ENCODE measurements around the gene PPP1R15A.
"Not testable (repeated sequence)": the region's sequence is repeated elsewhere in the genome, so short reads cannot be mapped to it uniquely, and the experiment has no call there.

Gene PPP1R15A

GRCh38 chr19:48881741-48882657, 9.8 kb downstream of the PPP1R15A start:
- no peak for DNase-seq (ENCODE audit: low read depth)

DNA sequence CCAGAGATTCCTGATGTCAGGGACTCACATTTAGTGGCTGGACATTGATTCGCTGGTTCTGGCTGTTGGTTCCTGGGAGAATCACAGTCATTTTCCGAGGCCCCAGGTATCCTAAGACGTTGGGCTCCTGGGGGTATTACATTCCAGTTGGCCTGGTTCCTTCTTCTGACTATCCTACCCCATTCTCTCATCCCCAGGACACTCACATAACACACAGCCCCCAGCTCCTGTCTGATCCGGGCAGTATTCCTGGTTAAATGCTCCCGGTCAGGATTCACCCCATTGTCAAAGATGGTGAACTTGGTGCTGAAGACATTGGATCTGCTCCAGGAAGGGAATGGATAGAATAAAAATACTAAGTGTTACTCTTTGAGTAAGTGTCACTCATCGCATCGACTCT, 11.5 kb downstream of the PPP1R15A start:
- no peak for DNase-seq (ENCODE audit: low read depth)

DNA sequence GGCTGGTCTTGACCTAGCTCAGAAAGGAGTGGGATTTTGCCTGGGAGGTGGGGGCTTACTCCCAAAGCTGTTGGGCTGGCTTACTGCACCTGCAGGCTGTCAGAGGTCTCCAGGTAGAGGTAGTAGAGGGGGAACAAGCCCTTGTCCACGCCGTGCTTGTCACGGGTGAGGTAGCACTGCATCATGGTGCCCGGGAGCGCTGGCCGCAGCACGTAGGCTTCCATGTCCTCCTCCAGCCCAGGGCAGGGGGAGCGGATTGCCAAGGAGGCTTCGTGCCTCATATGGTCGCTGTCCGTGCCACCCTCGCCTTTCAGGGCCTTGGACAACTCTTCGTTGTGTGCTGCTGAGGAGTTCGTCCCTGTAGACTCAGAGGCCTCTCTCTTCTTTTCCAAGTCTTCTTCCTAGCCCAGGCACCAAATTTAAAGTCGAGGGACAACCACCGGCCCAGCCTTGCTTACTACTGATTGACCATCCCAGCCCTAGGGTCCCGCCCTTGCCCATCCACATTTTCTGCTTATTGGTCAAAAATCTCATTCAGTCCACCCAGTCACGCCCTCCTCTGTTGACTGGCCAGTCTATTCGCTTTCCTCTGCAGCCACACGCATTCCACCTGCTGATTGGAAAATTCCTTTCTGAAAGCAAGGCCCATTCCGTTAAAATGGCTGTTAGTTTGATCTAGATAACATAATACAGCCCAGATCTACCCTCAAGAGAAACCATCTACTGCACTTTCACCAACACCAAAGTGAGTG, 15.8 kb downstream of the PPP1R15A start:
- DNase-seq (ENCODE audit: low read depth) = no peak

GRCh38 chr19:48889496-48889895, 17.3 kb downstream of the PPP1R15A start:
- not testable (repeated sequence) for DNase-seq (ENCODE audit: low read depth)

DNA sequence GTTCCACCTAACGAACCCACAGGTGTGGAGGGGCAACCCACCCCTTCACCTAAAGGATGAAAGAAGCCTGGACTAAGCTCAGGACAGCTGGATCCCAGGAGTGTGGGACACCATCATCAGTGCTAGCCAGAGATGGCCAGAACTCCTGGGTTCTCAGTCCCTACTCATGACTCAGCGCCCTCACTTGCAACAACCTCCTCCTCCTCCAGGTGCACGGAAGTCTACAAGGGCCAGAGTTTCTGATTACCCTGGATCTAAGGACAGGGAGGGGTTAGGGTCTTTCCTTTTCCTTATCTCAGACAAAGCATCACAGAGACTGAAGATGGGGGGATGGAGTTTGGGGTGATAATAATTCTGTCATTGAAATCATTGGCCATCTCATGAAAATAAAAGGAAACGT, 18.3 kb downstream of the PPP1R15A start:
- no peak for DNase-seq (ENCODE audit: low read depth)

GRCh38 chr19:48895226-48895625, 23.0 kb downstream of the PPP1R15A start:
- no peak for DNase-seq (ENCODE audit: low read depth)

DNA sequence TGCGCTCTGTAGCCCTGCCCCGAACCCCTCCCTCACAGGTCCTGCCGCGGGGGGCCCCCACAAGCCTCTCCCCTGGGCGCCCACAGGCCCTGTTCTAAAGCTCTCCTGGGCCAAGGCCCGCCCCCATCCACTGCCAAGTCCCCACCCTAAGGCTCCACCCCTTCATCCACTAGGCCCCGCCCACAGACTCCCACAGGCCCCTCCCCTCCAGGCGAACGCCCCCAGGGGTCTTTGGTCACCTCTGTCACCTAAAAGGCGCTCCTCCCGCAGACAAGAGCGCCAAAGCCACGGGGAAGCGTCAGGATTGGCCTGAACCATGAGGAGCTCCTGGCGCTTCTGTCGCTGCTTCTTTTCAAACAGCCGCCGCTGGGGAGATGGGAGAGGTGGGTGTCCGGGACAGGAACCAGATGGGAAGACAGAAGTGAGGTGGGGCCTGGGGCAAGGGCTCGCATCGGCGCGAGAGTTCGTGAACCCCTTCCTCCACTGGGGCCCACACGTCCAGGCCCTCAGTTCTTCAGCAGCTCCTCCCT, 24.0 kb downstream of the PPP1R15A start:
- DNase-seq (ENCODE audit: low read depth) = no peak

GRCh38 chr19:48897181-48897580, 25.0 kb downstream of the PPP1R15A start:
- no peak for DNase-seq (ENCODE audit: low read depth)

GRCh38 chr19:48899386-48899749, 27.1 kb downstream of the PPP1R15A start:
- DNase-seq (ENCODE audit: low read depth) = not testable (repeated sequence)

- DNase-seq (ENCODE audit: low read depth) = peak; percentile 98
Measured at GRCh38 chr19:48899781-48900476, 27.7 kb downstream of the PPP1R15A start, which contains the start of gene NUCB1. Gene NUCB1 (plus strand): TSS chr19:48900312. CDS start chr19:48900797, 485 bp downstream.

- DNase-seq (ENCODE audit: low read depth) = no peak
Measured at GRCh38 chr19:48900477-48901406, 28.5 kb downstream of the PPP1R15A start.

GRCh38 chr19:48902291-48902690, 30.1 kb downstream of the PPP1R15A start:
- not testable (repeated sequence) for DNase-seq (ENCODE audit: low read depth)

- not testable (repeated sequence) for DNase-seq (ENCODE audit: low read depth)
Measured at GRCh38 chr19:48903788-48904187, 31.6 kb downstream of the PPP1R15A start.

DNA sequence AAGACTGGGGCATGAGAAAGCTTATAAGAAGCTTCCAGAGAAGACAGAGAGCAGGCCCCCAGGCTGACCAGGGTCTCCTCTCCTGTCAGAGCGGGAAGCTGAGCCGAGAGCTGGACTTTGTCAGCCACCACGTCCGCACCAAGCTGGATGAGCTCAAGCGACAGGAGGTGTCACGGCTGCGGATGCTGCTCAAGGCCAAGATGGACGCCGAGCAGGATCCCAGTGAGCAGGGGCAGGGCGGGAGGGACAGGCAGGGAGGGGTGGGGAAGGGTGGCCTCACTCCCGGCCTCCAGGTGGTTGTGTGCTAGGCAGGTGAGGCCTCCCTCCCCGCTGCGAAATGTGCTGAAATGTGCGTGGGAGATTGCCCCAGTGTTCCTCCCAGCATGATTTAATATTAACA, 33.4 kb downstream of the PPP1R15A start:
- no peak for DNase-seq (ENCODE audit: low read depth)

- DNase-seq (ENCODE audit: low read depth) = no peak
Measured at GRCh38 chr19:48906324-48906723, 34.1 kb downstream of the PPP1R15A start.

- no peak for DNase-seq (ENCODE audit: low read depth)
Measured at GRCh38 chr19:48907671-48908070, 35.5 kb downstream of the PPP1R15A start.

GRCh38 chr19:48909424-48910077, 37.3 kb downstream of the PPP1R15A start:
- not testable (repeated sequence) for DNase-seq (ENCODE audit: low read depth)

GRCh38 chr19:48910803-48911202, 38.6 kb downstream of the PPP1R15A start:
- DNase-seq (ENCODE audit: low read depth) = no peak

- no peak for DNase-seq (ENCODE audit: low read depth)
Measured at GRCh38 chr19:48913114-48913889, 41.1 kb downstream of the PPP1R15A start.

- no peak for DNase-seq (ENCODE audit: low read depth)
Measured at GRCh38 chr19:48914181-48914580, 42.0 kb downstream of the PPP1R15A start.
